ENCODE measurements around the gene GLRB.
A peak's percentile ranks its signal among the peaks of the same experiment; 100 is the strongest.
"Not testable (repeated sequence)": the region's sequence is repeated elsewhere in the genome, so short reads cannot be mapped to it uniquely, and the experiment has no call there.

Gene GLRB

GRCh38 chr4:157141976-157142375, 66.0 kb downstream of the GLRB start:
- no peak for DNase-seq

DNA sequence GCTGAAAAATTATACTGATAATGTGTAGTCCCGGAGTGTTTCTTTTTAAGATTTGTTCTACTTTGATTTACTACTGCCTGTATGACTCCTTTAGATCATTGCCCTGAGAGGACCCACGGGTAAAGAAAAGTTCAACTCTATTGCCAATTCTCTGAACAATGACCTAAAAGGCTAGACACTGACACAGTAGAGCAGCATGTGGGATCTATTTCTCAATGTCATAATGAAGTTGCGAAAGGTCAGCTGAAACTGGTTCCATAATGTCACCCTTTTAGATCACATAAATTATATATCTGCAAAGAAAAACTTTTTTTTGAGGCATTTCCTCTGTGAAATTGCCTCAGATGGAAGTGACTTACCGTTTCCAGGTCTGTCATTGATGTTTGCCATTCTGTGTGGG, 67.4 kb downstream of the GLRB start:
- no peak for DNase-seq

- no peak for DNase-seq
Measured at GRCh38 chr4:157151711-157152110, 75.8 kb downstream of the GLRB start.

DNA sequence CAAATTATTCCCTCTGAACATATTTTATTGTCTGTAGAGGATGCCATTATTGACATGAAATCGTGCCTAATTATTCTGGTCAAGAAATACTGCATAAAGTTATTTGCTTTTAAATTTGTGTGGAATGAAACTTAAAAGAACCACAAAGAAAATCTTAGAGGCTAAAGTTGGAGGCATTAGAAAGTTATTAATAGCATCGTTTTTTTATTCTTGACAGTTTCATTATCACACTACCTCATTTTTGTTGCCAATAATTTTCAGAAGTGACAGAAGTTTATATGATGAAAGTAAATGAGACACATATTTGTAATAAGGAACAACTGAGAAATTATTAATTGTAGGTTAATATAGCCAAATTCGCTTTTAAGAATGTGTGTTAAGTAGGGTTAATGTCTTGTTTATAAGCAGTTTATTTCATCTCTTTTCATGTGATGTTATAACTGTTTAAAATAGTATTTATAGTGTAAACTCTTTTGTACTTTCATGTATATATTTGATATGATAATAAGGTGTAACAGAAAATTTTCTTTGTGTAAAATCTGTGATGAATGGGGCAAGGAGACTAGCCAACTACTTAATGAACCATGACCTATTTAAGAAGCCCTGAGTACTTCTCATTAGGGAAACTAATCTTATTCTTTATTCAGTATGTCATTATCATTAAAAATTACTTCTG, 90.1 kb downstream of the GLRB start:
- no peak for DNase-seq

GRCh38 chr4:157170321-157170720, 94.4 kb downstream of the GLRB start:
- DNase-seq: no peak

DNA sequence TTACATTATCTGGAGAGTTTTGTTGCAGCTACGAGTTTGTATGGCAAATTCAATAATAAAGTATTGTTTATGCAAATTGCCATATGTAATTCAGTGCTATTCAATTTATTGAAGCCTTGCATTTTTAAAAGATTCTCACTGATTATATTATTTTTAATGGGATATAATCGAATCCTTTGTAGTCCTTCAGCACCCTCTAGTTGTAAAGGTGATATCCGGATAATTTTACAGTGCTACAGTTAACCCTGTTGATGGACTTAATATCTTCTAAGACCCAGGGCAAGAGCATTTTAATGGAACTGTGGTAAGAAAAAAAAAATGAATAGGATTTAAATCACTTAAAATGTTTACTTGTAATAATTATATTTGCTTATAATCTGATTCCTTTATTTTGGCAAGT, 96.1 kb downstream of the GLRB start:
- DNase-seq: no peak

DNA sequence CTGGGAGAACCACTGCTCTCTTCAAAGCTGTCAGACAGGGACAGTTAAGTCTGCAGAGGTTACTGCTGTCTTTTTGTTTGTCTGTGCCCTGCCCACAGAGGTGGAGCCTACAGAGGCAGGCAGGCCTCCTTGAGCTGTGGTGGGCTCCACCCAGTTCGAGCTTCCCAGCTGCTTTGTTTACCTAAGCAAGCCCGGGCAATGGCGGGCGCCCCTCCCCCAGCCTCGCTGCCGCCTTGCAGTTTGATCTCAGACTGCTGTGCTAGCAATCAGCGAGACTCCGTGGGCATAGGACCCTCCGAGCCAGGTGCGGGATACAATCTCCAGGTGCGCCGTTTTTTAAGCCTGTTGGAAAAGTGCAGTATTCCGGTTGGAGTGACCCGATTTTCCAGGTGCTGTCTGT, 104.3 kb downstream of the GLRB start:
- not testable (repeated sequence) for DNase-seq

GRCh38 chr4:157184300-157184699, 108.3 kb downstream of the GLRB start:
- DNase-seq: no peak

DNA sequence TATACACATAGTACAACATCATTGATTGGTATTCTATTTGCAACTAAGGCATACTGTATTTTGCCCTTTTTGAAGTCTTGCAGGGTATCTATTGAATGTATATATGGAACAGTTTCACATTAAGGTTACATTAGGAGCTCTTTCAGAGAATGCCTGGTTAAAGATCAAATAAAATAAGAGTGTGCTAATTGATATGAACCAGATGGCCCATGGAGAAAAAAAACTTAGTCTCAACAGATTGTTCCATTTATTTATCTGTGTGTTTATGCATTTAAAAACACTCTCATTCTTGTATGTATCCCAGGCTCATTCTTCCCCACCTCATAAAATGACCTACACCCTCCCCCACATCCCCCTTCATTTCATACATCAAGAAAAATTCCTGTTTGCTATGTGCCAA, 109.4 kb downstream of the GLRB start:
- no peak for DNase-seq

DNA sequence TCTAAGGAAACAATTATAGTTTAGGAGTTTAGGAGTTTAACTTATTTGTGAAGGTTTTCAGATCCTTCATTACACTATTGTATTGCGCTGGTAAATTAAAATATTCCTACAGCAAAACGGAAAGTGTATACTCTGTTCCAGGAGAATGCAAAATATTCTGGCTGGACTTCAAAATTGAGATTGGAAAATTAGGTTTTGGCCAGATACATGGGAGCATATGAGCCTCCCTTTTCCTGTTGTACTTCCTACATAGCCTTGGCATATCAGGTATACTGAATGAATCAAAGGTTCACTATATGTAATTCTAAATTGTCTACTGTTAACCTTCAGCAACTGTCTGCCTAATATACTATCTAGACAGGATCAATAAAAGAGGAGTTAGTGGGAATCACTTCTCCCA, 119.4 kb downstream of the GLRB start:
- DNase-seq: no peak

GRCh38 chr4:157196046-157196445, 120.1 kb downstream of the GLRB start:
- no peak for DNase-seq

DNA sequence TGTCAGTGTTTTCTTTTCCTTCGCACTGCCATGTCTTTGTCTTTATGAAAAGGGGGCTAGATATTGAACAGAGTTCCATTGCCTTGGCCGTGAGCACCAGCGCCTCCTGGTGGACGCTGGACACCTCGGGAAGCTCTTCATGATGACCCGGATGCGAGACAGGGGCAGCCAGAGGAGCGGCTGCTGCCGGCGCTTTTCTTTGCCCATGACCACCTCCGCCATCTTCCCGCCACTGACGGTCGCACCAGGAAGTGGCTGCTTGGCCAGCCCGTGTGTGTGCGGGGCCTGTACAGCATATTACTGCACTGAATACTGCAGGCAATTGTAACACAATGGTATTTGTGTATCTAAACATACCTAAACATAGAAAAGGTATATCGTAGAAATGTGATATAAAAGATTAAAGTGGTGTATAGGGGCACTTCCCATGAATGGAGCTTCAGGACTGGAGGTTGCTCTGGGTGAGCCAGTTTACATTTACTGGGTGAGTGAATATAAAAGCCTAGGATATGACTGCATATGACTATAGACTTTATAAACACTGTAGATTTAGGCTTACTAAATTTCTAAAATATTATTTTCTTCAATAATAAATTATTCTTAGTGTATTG, 128.8 kb downstream of the GLRB start:
- DNase-seq: no peak

GRCh38 chr4:157217708-157218107, 141.8 kb downstream of the GLRB start:
- DNase-seq: no peak

DNA sequence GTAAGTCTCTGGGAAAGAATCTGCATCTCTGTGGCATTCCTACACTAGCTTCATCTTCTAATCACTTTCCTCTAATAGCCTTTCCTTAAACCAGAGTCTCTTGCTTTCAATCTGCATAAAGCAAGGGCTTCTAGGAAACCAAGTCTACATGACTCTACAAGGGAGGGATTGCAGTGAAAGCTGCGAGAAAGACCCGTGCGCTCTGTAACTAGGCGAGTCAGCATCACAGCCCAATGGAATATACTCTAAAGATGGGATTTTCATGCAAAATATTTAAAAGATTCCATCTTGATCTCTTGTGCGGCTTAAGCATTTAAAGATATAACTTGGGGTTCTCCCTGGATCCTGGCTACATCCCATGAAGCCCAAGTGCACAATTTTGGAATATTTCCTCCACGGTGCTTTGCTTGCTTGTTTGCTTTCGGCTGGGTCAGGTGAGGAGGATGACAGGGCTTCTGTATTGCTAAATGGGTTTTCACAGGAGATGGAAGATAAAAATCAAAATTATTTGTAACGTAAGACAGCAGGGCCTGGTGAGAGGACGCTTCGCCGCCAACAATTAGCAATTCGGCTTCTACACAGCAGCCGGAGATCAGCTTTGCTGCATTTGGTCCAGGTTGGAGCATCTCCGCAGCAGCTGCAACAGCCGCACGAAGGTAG, 143.9 kb downstream of the GLRB start:
- no peak for DNase-seq

DNA sequence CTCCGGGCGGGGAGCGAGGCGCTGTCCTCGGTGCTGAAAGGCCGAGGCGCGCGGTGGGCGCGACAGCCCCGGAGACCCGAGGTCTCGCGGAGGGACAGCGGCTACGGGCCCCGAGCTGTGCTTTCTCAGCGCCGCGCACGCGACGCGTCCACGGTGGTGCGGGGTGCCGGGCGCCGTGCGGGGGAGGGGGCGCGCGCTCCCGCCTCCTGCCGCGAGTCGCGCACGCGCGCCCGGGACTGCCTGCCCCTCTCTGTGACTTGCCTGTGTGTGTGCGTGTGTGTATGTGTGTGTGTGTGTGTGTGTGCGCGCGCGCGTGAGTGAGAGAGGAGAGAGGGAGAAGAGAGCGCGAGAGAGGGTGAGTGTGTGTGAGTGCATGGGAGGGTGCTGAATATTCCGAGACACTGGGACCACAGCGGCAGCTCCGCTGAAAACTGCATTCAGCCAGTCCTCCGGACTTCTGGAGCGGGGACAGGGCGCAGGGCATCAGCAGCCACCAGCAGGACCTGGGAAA, 144.5 kb downstream of the GLRB start, which contains the start of gene GRIA2:
GRIA2 (plus strand) TSS at position 358 of the 511 bp plus-strand sequence. CDS start 315 bp downstream, outside the sequence.
- DNase-seq: peak; percentile 3

- DNase-seq: no peak
Measured at GRCh38 chr4:157221426-157221894, 145.5 kb downstream of the GLRB start.
